Amygdala (tissue), 56 donors: ENCODE results near the gene UVRAG.

Experiments used
- DNase-seq, 56 donors: peaks; one replicate each; lab custom pipeline; 2025; lab: John Stamatoyannopoulos, UW

Gene UVRAG

DNA sequence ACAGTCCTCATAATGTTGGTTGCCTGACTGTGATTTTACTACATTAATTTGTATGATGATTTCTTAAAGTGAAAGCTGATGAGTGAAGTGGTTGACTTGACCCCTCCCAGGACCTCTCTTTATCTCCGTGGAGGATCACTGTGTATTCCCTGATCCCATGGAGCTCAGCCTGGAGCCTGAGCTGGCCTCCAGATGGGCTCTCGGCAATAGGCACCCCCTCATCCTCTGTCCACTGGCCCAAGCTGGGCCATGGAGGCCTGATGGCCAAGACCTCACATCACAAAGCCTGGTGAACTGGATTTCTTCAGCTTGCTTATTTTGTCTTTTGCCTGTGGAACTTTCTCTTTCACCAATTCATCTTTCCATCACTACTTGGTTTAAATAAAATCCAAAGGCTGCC, 316.1 kb downstream of the UVRAG start:
- no peak for DNase-seq

DNA sequence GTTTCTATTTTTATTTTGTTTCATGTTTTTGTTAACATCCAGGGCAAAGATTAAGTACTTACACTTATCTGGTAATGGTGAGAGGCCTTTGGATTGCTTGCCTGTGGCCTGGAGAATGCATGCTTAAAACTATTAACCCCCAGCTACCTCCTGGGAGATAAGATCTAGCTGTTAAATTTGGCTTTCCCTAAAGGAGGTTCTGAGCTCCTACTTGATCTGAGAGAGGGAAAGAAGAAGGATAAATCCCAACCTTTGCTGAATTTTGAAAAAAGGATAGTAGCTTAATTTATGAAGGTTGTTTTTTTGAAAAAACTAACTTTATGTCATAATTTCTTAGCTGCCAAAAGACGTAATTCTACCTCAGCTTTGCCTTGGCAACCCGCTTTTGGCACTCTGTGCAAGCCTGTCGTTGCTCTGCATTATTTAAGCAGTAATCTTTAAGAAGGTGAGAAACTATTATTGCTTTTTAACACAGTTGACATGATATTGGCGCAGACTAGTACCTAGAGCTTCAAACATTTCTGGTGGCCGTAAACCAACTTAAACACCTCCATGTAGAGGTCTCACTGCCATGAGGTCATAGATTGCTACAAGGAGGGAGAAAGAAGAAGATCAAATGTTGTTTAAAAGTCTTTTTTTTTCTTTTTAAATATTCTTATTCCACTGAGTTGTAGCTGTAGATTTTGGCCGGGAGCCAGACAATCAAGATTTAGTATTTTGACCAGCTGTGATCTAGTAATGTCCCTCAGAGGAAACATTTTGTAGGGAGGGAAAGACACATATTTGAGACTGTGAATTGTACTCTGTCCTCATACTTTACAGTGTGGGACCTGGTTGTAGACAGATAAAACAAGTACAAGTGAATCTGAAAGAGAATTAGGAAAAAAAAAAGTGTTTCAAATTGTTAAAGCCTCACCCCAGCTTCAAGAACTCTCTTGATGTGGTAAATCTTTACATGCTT, 316.9 kb downstream of the UVRAG start:
- DNase-seq, result no peak

DNA sequence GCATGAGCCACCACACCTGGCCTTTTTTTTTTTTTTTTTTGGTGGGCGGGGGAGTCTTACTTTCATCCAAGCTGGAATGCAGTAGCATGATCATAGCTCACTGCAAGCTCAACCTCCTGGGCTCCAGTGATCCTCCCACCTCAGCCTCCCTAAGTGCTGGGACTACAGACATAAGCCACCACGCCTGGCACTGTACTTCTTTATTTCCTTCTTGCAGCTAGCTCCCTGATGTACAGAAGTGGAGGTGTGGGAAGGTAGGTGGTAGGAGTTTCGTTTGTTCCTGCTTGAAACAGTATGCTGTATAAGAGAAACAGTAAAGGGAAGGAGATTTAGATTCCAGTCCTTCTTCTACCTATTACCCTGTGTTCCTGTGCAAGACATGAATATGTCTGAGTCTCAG, 319.2 kb downstream of the UVRAG start:
- DNase-seq, result no peak

- DNase-seq, result no peak
Measured at GRCh38 chr11:76135491-76135890, 320.5 kb downstream of the UVRAG start.

DNA sequence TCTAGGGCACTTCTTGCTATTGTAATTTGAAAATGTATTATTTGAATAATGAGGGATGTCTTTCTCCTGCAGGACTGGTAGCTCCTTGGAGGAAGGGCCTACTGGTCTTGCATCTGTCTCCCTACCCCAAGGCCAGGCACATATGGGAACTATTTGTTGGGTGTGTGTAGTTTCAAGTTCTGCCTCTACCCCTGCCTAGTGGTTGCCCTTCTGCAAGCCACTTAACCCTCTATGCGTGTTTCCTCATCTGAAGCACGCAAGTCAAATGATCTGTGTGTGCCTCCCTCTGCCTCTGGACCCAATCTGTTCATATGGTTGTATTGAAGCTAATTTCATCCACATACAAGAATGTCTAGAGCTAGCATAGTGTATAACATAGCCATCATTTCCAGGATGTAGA, 324.3 kb downstream of the UVRAG start:
- DNase-seq, result no peak

DNA sequence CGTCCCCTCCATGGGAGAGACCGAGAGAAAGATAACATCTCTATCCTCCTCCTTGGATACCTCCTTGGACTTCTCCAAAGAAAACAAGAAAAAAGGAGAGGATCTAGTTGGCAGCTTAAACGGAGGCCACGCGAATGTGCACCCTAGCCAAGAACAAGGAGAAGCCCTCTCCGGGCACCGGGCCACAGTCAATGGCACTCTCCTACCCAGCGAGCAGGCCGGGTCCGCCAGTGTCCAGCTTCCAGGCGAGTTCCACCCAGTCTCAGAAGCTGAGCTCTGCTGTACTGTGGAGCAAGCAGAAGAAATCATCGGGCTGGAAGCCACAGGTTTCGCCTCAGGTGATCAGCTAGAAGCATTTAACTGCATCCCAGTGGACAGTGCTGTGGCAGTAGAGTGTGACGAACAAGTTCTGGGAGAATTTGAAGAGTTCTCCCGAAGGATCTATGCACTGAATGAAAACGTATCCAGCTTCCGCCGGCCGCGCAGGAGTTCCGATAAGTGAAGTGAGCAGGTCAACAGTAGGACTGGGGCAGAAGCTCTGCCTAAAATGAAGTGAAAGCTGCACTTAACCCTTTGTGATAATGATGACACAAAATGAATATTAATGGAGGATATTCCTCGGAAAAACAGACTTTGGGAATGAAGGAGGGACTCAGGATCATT, 326.0 kb downstream of the UVRAG start:
- peak in 21 of 56 donors; percentile 9 to 61 (median 25) for DNase-seq

GRCh38 chr11:76141901-76142588, 327.0 kb downstream of the UVRAG start:
- no peak for DNase-seq

GRCh38 chr11:76143274-76143673, 328.3 kb downstream of the UVRAG start:
- DNase-seq, result no peak

GRCh38 chr11:76147106-76147740, 332.2 kb downstream of the UVRAG start:
- DNase-seq, result no peak

- no peak for DNase-seq
Measured at GRCh38 chr11:76148231-76148630, 333.2 kb downstream of the UVRAG start.

- DNase-seq, result no peak
Measured at GRCh38 chr11:76148941-76149613, 334.1 kb downstream of the UVRAG start.

- DNase-seq, result no peak
Measured at GRCh38 chr11:76149713-76150112, 334.7 kb downstream of the UVRAG start.

- no peak for DNase-seq
Measured at GRCh38 chr11:76150141-76150540, 335.1 kb downstream of the UVRAG start.

DNA sequence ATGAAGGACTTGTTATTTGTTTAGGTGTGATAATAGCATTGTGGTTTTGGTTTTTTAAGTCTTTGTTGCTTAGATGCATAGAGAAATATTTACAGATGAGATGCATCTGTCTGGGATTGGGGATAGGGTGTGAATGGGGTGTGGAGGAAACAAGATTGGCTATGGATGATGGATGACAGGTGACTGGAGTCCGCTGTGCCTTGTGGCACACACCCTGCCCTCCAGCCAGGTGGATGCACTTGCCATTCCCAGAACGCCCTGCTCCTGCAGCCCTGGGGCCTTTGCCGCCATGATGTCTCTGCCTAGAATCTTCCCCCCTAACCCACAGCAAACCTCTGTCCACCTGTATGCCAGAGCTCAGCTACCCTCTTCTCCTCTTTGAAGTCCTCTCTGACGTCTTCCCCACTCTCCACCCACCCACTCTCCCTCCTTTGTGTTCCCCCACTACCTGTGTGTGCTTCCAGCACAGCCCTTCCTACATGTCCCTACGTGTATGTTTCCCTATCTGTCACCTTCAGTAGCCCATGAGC, 336.6 kb downstream of the UVRAG start:
- no peak for DNase-seq

DNA sequence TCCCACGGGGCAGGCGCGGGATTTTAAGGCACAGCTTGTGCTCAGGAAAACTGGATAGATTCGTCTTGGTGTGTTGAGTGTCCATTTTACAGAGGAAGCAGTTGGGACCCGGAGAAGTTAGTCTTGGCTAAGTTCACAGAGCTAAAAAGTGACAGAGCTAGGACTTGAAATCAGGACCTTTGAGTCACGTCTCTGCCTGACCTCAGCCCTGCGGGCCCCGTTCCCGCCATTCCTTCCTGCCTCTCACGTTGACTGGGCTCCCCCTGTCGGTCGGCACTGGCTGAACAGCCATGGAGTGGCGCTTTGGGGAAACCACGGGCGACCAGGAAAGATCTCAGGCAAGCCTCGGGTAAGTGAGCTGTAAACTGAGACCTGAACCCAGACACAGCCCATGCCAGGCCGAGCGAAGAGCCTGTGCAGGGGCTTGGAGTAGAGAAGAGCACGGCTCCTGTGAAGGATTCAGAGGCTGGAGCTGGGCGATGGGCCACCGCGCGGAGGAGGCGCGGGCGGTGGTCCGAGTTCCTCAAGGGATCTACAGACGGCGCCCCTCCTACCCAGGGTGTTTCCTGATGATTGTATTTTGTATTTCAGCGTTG, 337.2 kb downstream of the UVRAG start:
- DNase-seq, result peak in 53 of 56 donors; percentile 10 to 88 (median 62)

GRCh38 chr11:76152741-76153570, 337.9 kb downstream of the UVRAG start:
- no peak for DNase-seq

- peak in 2 of 56 donors; percentile 4 to 9 for DNase-seq
Measured at GRCh38 chr11:76153571-76153923, 338.5 kb downstream of the UVRAG start.

- DNase-seq, result no peak
Measured at GRCh38 chr11:76155500-76156227, 340.7 kb downstream of the UVRAG start.
